CD1c-positive myeloid dendritic cell (primary cell): ENCODE measurements around the gene GNB1L.

Experiments
- DNase-seq: peaks from one replicate; pipeline ENCODE4 v3.0.0-alpha.2; 2016; ENCODE audit errors: extremely low spot score

GNB1L gene

GRCh38 chr22:19750507-19751490, 103.9 kb downstream of the GNB1L start:
- no peak for DNase-seq

- no peak for DNase-seq
Measured at GRCh38 chr22:19749876-19750275, 104.8 kb downstream of the GNB1L start.

GRCh38 chr22:19748991-19749664, 105.5 kb downstream of the GNB1L start:
- DNase-seq: no peak

GRCh38 chr22:19748139-19748538, 106.5 kb downstream of the GNB1L start:
- no peak for DNase-seq

- DNase-seq: no peak
Measured at GRCh38 chr22:19747551-19747950, 107.1 kb downstream of the GNB1L start.

GRCh38 chr22:19746726-19747125, 107.9 kb downstream of the GNB1L start:
- no peak for DNase-seq

- no peak for DNase-seq
Measured at GRCh38 chr22:19745155-19746101, 109.2 kb downstream of the GNB1L start.

- DNase-seq: no peak
Measured at GRCh38 chr22:19744350-19745006, 110.2 kb downstream of the GNB1L start.

GRCh38 chr22:19743651-19744050, 111.0 kb downstream of the GNB1L start:
- DNase-seq: no peak

- DNase-seq: no peak
Measured at GRCh38 chr22:19743081-19743480, 111.6 kb downstream of the GNB1L start.

GRCh38 chr22:19742160-19743066, 112.3 kb downstream of the GNB1L start:
- DNase-seq: no peak

- DNase-seq: no peak
Measured at GRCh38 chr22:19741053-19741452, 113.6 kb downstream of the GNB1L start.

GRCh38 chr22:19740586-19740985, 114.1 kb downstream of the GNB1L start:
- no peak for DNase-seq

GRCh38 chr22:19739911-19740449, 114.7 kb downstream of the GNB1L start:
- DNase-seq: no peak

GRCh38 chr22:19739448-19739895, 115.2 kb downstream of the GNB1L start:
- DNase-seq: no peak

GRCh38 chr22:19738664-19739447, 115.8 kb downstream of the GNB1L start:
- no peak for DNase-seq

GRCh38 chr22:19737846-19738663, 116.6 kb downstream of the GNB1L start:
- no peak for DNase-seq
